CD14-positive monocyte (primary cell): ENCODE measurements around the gene FOXP1. TPM values are rescaled to one million over a fixed set of nuclear protein-coding genes. Genes with fewer than 3 reads are reported as not detected.

Experiments used
- DNase-seq, 3 donors: peaks; one replicate each; pipeline ENCODE4 v3.0.0-alpha.2; 2011 to 2022
- H2AFZ ChIP-seq: 2 replicates; pipeline ENCODE4 v1.6.0; 2012; ENCODE audit warnings: mild to moderate bottlenecking, low read depth, low read length, inconsistent platforms; ENCODE audit not compliant: insufficient read depth, poor library complexity, severe bottlenecking
- H3K27ac ChIP-seq, 2 donors: 1 replicate in 1 of 2; 2 replicates in 1 of 2; pipeline ENCODE4 v1.5.1; 2012 to 2013; ENCODE audit warnings: low read length in 2 of 2, control low read depth in 1 of 2, inconsistent platforms in 1 of 2, low read depth in 1 of 2, mild to moderate bottlenecking in 1 of 2
- H3K27me3 ChIP-seq, 2 donors: one replicate each; pipeline versions ENCODE4 v1.6.0 to v1.6.1; 2011 to 2013; ENCODE audit warnings: low read length in 2 of 2; ENCODE audit not compliant: control insufficient read depth in 2 of 2, insufficient read depth in 2 of 2
- H3K36me3 ChIP-seq, 2 donors: replicated peaks in 1 of 2; 1 replicate in 1 of 2; 2 replicates in 1 of 2; pipeline versions ENCODE4 v1.5.1 to v1.6.1; 2012 to 2013; ENCODE audit warnings: low read length in 2 of 2, control low read depth in 1 of 2, inconsistent platforms in 1 of 2, mild to moderate bottlenecking in 1 of 2; ENCODE audit not compliant: insufficient read depth in 2 of 2, control insufficient read depth in 1 of 2
- H3K4me1 ChIP-seq, 2 donors: 1 replicate in 1 of 2; 2 replicates in 1 of 2; pipeline versions ENCODE4 v1.5.1 to v1.6.1; 2012 to 2013; ENCODE audit warnings: low read length in 2 of 2, control low read depth in 1 of 2, inconsistent platforms in 1 of 2, mild to moderate bottlenecking in 1 of 2, moderate library complexity in 1 of 2; ENCODE audit not compliant: insufficient read depth in 2 of 2, control insufficient read depth in 1 of 2
- H3K4me2 ChIP-seq: replicated peaks from 2 replicates; pipeline ENCODE3; 2012; ENCODE audit warnings: low read length, moderate library complexity, mild to moderate bottlenecking; ENCODE audit not compliant: poor library complexity, severe bottlenecking; ENCODE audit errors: extremely low read depth
- H3K4me3 ChIP-seq, 3 experiments: fragments of 200-600 bp in 1 of 3; sonication (generic) in 1 of 3; replicated peaks in 1 of 3; 1 replicate in 2 of 3; 2 replicates in 1 of 3; pipeline ENCODE4 v1.5.1; 2011 to 2013; ENCODE audit warnings: low read length in 3 of 3, mild to moderate bottlenecking in 3 of 3, control low read depth in 2 of 3, low read depth in 2 of 3, inconsistent platforms in 1 of 3, moderate library complexity in 1 of 3
- H3K79me2 ChIP-seq: 2 replicates; pipeline ENCODE4 v1.6.0; 2012; ENCODE audit warnings: mild to moderate bottlenecking, control low read depth, inconsistent platforms, low read length, moderate library complexity; ENCODE audit not compliant: insufficient read depth
- H3K9ac ChIP-seq: 2 replicates; pipeline ENCODE4 v1.6.0; 2017; ENCODE audit warnings: low read length, mild to moderate bottlenecking; ENCODE audit not compliant: insufficient read depth, poor library complexity, severe bottlenecking
- H3K9me3 ChIP-seq, 2 donors: replicated peaks in 1 of 2; 1 replicate in 1 of 2; 2 replicates in 1 of 2; pipeline versions ENCODE4 v1.5.1 to v1.6.1; 2012 to 2013; ENCODE audit warnings: low read length in 2 of 2, control low read depth in 1 of 2; ENCODE audit not compliant: control insufficient read depth in 1 of 2, insufficient read depth in 1 of 2
- H4K20me1 ChIP-seq: 2 replicates; pipeline ENCODE4 v1.6.0; 2012; ENCODE audit warnings: mild to moderate bottlenecking, low read length, control low read depth, moderate library complexity; ENCODE audit not compliant: insufficient read depth
- H3K27ac Mint-ChIP-seq, 7 donors: one replicate each; pipeline ENCODE4 v1.8.0; 2020; ENCODE audit warnings: mild to moderate bottlenecking in 7 of 7, mixed read lengths in 7 of 7, moderate library complexity in 6 of 7, inconsistent platforms in 2 of 7
- H3K27me3 Mint-ChIP-seq, 3 donors: one replicate each; pipeline ENCODE4 v1.8.0; 2021 to 2022; ENCODE audit warnings: low read depth in 3 of 3, mild to moderate bottlenecking in 3 of 3, mixed read lengths in 3 of 3, moderate library complexity in 3 of 3, inconsistent platforms in 1 of 3
- H3K36me3 Mint-ChIP-seq, 2 donors: one replicate each; pipeline ENCODE4 v1.8.0; 2020; ENCODE audit warnings: mixed read lengths in 2 of 2, inconsistent platforms in 1 of 2, mild to moderate bottlenecking in 1 of 2
- H3K4me1 Mint-ChIP-seq: one replicate; pipeline ENCODE4 v1.8.0; 2020; ENCODE audit warnings: mild to moderate bottlenecking, mixed read lengths
- H3K4me3 Mint-ChIP-seq, 2 donors: one replicate each; pipeline ENCODE4 v1.8.0; 2020; ENCODE audit warnings: mild to moderate bottlenecking in 2 of 2, mixed read lengths in 2 of 2, moderate library complexity in 1 of 2
- H3K9me3 Mint-ChIP-seq, 7 donors: one replicate each; pipeline ENCODE4 v1.8.0; 2020 to 2022; ENCODE audit warnings: mixed read lengths in 7 of 7, mild to moderate bottlenecking in 6 of 7, moderate library complexity in 6 of 7, inconsistent platforms in 2 of 7
- WGBS: methylation state at CpG from one replicate; pipeline ENCODE4 v1.1.5; 2013; ENCODE audit warnings: missing lambda C conversion rate; ENCODE audit not compliant: insufficient coverage; 5-methylcytosine and 5-hydroxymethylcytosine counted together
- intact Hi-C, 2 donors: fragments of 100-400 bp; cut with micrococcal nuclease; formaldehyde crosslinking; loops; one replicate each; pipeline versions ENCODE4 v1.15.0 to v1.15.1; 2023
- polyA plus RNA-seq, 3 donors: library from polyadenylated mRNA; depleted of rRNA in 1 of 3; unstranded in 2 of 3; stranded (reverse) in 1 of 3; fragments of 300-500 nt in 2 of 3; fragments of >200 nt in 1 of 3; fragmentation: Illumina TruSeq in 2 of 3; gene quantifications; 1 replicate in 2 of 3; 2 replicates in 1 of 3; pipeline ENCODE4 v1.2.3, GENCODE V29; 2012 to 2021
- TF ChIP-seq, protein P1 (sequence below): fragments of 200-600 bp; IDR thresholded peaks from one replicate; pipeline ENCODE4 v1.8.0; 2022; ENCODE audit warnings: antibody characterized with exemption, mild to moderate bottlenecking

Gene FOXP1
- polyA plus RNA-seq, 3 donors, result 25.7 to 42.6 (median 27.8) TPM

DNA sequence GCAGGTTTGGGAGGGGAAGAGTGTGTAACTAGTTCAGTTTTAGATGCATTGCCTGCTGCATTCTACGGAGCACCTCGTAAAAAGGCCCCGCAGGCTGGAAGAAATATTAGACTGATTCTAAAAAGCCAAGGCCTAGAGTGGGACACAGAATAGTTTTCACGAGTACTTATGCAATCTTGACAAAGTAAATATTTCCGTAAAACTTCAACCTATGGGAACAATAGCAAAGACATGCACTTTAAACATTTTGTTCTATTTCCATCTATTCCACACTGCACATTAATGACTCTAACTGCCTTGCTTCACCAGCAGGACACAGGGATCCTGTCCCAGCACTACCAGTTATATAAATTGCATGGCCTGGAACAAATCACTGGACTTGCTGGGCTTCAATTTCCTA, 260.0 kb downstream of the FOXP1 start:
- intact Hi-C loops, result no loop called here
- Histone ChIP-seq H3K27ac (no peak overlapping the region), H3K9me3 (no peaks in the 10 kb centered on the region), H4K20me1 (peaks cover 81% of the 10 kb centered on the region), H2AFZ (no peak overlapping the region), H3K4me3 (no peak overlapping the region), H3K4me1 (no peaks in the 10 kb centered on the region), H3K27me3 (no peaks in the 10 kb centered on the region), H3K9ac (no peak overlapping the region), H3K79me2 (peaks cover 27% of the 10 kb centered on the region), H3K4me2 (no peak overlapping the region), H3K36me3 (peaks cover 4% of the 10 kb centered on the region in 2 donors)
- TF ChIP-seq, protein P1, sequence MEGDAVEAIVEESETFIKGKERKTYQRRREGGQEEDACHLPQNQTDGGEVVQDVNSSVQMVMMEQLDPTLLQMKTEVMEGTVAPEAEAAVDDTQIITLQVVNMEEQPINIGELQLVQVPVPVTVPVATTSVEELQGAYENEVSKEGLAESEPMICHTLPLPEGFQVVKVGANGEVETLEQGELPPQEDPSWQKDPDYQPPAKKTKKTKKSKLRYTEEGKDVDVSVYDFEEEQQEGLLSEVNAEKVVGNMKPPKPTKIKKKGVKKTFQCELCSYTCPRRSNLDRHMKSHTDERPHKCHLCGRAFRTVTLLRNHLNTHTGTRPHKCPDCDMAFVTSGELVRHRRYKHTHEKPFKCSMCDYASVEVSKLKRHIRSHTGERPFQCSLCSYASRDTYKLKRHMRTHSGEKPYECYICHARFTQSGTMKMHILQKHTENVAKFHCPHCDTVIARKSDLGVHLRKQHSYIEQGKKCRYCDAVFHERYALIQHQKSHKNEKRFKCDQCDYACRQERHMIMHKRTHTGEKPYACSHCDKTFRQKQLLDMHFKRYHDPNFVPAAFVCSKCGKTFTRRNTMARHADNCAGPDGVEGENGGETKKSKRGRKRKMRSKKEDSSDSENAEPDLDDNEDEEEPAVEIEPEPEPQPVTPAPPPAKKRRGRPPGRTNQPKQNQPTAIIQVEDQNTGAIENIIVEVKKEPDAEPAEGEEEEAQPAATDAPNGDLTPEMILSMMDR, result no peak
- no peak overlapping the region for H3K4me3 Mint-ChIP-seq
- H3K27me3 Mint-ChIP-seq, result peaks cover 0 to 3% (median 0%) of the 10 kb centered on the region in 3 donors
- H3K4me1 Mint-ChIP-seq, result peaks cover 18% of the 10 kb centered on the region
- H3K36me3 Mint-ChIP-seq, result peaks cover 15 to 25% of the 10 kb centered on the region in 2 donors
- no peak for DNase-seq
- 94% methylated on average over 5 of the region's 5 CpGs for WGBS
- H3K27ac Mint-ChIP-seq, result no peak overlapping the region
- no peaks in the 10 kb centered on the region for H3K9me3 Mint-ChIP-seq

DNA sequence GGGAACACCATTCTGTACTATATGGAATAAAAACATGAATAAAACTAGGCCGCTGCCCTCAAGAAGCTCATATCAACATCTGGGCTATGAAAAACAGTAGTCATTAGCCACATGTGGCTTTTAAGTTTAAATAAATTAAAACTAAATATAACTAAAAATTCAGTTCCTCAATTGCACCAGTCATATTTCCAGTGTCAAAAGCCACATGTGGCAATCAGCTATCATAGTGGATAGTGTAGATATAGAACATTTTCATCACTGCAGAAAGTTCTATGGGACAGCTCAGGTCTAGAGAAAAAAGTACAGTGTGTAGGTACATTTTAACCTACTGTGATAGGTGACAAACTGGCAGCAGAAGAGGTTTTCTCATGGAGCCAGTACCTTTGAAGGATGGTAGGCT, 261.4 kb downstream of the FOXP1 start:
- Histone ChIP-seq H3K4me1 (no peaks in the 10 kb centered on the region), H3K4me2 (no peak overlapping the region), H3K9me3 (no peaks in the 10 kb centered on the region), H3K9ac (no peak overlapping the region), H3K27me3 (no peaks in the 10 kb centered on the region), H3K27ac (no peak overlapping the region), H3K4me3 (no peak overlapping the region), H3K36me3 (peaks cover 0 to 2% of the 10 kb centered on the region in 2 donors), H2AFZ (no peak overlapping the region), H4K20me1 (peaks cover 88% of the 10 kb centered on the region), H3K79me2 (peaks cover 36% of the 10 kb centered on the region)
- Mint-ChIP-seq H3K36me3 (peaks cover 7 to 17% of the 10 kb centered on the region in 2 donors), H3K27me3 (no peaks in the 10 kb centered on the region), H3K9me3 (no peaks in the 10 kb centered on the region), H3K4me1 (peaks cover 22% of the 10 kb centered on the region), H3K27ac (peak overlapping the region in 2 of 7 donors; percentile 23), H3K4me3 (no peak overlapping the region)
- intact Hi-C loops, result no loop called here
- no CpG with 5 or more reads among the region's 1 CpG for WGBS
- TF ChIP-seq, protein P1, result no peak
- no peak for DNase-seq
